Ramos (cell line): ENCODE results near the gene CAST.
"Not testable (repeated sequence)": the region's sequence is repeated elsewhere in the genome, so short reads cannot be mapped to it uniquely, and the experiment has no call there.

ENCODE experiments used
- in situ Hi-C: fragments of 300-500 bp; cut with MboI; formaldehyde crosslinking; loops from one replicate; pipeline ENCODE4 v1.14.3; 2022; ENCODE audit warnings: low sequenced_read_pairs; ENCODE audit not compliant: unreplicated experiment

CAST gene

GRCh38 chr5:96741106-96741505 is 78.9 kb downstream of the CAST start:
- in situ Hi-C loops: no loop called here

DNA sequence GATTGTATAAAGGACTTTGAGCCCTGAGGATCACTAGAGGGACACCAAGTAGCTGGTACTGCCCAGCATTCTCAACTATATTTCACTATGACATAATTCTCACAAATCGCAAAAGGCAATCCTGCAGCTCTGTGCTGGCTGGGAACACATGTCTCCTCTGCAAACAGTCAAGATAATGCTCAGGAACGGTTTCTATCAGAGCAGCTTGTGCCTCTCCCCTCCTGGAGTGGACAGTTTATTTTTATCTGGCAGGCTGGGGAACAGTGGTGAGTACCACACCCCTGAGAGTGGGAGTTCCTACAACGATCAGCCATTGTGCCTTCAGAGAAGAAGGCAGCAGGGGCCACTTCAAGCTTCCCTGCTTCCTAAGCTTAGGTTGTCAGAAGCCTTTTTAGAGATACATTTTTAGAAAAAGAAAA is 79.7 kb downstream of the CAST start:
- in situ Hi-C loops: no loop called here

- in situ Hi-C loops: no loop called here
Measured at GRCh38 chr5:96742538-96742937, 80.4 kb downstream of the CAST start.

DNA sequence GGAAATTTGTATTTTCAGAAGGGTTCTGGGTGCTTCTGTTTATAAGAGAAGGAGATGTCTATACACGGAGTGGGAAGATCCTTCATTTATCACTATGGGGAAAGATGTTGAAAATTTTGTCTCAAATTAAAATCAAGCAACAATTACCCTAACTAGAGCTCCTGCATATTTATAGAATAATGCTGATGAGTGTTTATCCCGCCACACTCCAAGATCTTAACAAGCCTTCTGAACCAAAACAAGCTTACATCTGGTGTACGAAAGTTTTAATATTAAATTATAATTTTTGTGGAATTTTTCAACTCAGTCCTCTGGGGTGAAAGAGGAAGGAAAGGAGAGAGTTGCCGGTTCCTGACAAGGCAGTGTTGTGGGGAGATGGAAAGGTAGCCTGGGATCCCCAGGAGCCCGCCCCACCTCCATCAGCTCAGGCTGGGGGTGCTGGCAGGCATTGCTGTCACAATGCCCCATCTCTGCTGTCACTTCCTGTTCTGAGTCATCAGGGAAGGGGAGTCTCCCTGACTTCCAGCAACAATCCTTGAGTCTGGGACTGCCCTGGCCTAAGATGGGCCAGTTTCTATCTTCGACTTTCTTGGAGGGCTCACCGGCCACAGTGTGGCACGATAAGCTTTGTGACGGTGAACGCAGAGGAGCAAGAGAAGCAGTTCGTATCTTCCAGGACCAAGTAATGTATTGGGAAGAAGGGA is 81.0 kb downstream of the CAST start:
- in situ Hi-C loops: no loop called here

DNA sequence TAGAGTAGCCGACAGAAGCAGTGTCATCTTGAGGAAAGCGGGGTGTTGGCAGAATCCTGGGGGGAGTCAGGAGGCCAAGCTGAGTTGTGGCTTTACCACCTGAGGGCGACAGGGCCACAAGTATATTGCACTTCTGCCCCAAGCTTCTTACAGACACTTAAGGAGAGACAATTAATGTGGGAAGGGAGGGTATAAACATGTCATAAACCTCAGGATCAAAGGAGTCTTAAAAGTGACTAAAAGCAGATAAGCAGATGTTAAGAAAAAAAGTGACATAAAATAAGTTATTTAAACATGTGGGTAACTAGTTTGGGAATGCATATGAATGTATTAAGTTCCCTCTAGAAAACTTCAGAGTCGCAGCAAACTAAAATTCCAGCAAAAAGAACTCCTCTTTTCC is 81.6 kb downstream of the CAST start:
- in situ Hi-C loops: no loop called here

- in situ Hi-C loops: not testable (repeated sequence)
Measured at GRCh38 chr5:96744218-96744617, 82.0 kb downstream of the CAST start.

DNA sequence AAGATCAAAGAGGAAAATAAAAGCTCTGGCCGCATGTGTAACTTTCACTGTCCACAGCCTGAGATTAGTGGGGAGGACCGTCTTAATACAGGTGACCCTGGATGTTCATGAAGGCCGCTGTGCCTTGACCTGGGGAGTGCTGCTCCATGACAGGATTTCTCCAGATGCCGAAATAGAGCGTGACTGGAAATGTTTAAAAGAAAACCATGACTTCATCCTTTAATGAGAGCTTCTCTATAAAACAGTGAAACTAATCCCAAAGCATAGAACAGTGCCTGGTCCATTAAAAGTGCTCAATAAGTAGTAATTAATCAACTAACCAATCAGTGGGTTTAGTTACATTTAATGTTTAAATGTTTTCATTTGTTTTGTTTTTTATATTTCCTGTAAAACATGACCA is 82.8 kb downstream of the CAST start:
- in situ Hi-C loops: loop anchor here (5.0 kb wide), 1 partner anchor 417 kb away; no protein-coding TSS in a partner anchor

- in situ Hi-C loops: loop anchor here (5.0 kb wide), 1 partner anchor 416 kb away; no protein-coding TSS in a partner anchor
Measured at GRCh38 chr5:96745844-96746531, 83.8 kb downstream of the CAST start.

- in situ Hi-C loops: loop anchor here (5.0 kb wide), 1 partner anchor 415 kb away; no protein-coding TSS in a partner anchor
Measured at GRCh38 chr5:96747720-96748119, 85.5 kb downstream of the CAST start.

DNA sequence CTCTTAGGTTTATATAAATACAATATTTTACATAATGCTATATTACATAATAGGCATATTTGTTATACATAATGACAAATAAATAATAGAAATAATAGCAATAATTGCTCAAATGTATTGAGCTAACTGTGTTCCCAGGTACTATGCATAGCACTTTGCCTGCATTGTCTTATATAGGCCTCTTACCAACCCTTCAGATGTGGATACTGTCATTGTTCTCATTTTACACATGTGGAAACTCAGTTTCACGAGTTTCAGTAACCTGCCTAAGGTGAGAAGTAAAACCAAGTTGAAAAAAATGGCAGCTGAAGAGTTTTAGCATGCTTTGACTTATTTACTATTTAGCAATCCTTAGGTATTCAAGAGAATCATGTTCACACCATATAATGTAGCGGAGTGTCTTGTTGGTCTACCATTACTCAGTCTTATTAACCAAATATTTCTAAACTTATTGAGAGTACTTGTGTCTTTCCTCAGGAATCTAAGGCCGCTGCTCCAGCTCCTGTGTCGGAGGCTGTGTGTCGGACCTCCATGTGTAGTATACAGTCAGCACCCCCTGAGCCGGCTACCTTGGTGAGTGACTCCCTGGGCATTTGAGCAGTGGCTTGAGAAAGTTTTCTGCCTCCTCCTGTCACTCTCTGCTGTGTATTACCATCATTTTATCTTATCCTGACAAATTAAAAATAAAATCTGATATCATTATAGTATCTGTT is 88.1 kb downstream of the CAST start:
- in situ Hi-C loops: no loop called here

GRCh38 chr5:96751203-96752169 is 89.3 kb downstream of the CAST start:
- in situ Hi-C loops: no loop called here

- in situ Hi-C loops: no loop called here
Measured at GRCh38 chr5:96752341-96753016, 90.3 kb downstream of the CAST start.

DNA sequence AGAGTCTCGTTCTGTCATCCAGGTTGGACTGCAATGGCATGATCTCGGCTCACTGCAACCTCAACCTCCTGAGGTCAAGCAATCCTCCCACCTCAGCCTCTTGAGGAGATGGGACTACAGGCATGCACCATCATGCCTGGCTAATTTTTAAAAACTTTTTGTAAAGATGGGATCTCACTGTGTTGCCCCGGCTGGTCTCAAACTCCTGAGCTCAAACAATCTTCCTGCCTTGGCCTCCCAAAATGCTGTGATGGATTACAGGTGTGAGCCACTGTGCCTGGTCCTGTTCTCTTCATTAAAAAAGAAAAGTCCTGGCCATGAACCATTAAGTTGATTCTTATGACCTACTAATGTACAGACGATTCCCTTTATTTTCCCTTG is 90.8 kb downstream of the CAST start:
- in situ Hi-C loops: no loop called here

GRCh38 chr5:96753848-96754247 is 91.7 kb downstream of the CAST start:
- in situ Hi-C loops: no loop called here

DNA sequence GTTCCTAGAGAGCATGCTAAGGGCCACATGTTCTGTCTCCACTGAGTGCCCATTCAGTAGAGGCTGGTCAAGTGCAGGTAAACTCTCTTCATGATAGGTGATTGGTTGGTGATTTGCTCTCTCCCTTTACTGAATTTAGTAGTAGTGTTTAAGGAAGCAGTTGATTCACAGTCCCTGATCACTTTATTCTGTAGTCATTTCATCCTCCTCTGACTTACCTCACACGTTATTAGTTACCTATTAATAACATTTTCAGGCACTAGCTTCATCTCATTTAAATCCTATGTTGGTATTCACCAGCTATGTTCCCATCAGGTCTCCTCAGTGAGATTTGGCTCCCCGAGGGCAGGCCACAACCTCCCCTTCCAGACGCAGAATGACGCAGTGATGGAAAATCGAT is 93.7 kb downstream of the CAST start:
- in situ Hi-C loops: no loop called here

DNA sequence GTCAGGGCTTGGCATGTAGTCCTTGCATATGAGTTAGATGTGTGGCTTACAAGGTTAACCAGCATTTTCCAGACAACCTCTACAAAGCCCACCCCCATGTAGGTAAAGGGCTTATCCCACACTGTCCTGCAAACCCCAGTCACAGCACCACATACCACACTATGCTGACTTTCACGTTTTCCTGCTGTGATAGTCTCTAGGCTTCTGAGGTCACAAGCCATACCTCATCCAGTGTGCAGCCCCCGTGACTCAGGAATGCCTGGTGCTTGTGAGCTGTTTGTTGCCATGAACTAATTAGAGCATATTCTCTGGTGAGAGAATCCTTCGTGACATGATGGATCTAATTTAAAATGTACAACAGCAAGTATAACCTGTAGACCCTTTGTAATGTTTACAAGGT is 94.8 kb downstream of the CAST start:
- in situ Hi-C loops: no loop called here

DNA sequence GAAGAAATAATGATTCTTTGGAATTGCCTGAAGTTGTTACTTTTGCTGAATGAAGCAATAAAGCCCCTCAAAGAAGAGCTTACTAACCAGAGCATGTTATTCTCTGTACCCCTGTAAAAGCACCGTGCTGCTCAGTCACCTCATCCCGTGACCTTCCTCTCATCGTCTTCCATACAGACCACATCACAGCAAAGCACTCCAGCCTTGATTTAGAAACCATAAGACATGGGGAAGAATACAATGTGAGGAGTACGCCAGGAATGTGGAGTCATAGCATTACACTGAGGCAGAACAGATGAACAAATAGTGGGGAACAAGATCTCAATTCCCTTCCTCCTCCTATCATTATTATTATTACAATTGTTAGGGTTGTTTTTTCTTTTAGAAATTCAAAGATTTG is 96.4 kb downstream of the CAST start:
- in situ Hi-C loops: no loop called here

DNA sequence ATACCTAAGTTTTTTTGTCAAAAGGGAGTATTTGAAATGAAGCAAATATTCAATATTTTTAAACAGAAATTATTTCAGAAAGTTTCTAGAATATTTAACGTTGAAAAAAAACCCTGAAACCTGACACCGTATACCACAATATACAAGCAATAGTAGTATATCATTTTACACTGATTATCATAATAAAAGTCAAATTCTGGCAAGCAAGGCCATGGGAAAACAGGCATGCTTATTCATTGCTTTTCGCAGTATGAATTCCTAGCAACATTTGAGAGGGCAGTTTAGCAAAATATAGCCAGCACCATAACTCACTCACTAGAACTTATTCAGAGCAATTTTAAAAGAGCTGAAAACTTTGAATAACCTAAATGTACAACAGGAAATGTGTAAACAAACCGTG is 99.4 kb downstream of the CAST start:
- in situ Hi-C loops: no loop called here

DNA sequence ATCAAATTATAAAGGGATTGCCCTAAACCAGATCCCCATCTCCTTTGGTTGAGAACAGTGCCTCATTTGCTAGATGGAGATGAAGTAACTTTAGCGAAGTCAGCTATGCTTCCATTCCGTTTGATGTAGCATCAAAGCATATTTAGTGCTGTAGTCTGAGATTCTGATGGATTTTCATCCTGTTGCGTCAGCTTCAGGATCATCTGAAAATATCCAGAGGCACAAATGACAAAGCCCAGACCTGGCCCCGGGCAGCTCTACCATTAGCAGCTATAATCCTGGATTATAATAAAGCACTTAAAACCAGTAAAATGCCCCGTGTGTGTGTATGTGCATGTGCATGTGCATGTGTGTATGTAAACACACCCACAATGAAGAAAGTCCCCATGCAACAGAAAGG is 100.8 kb downstream of the CAST start:
- in situ Hi-C loops: no loop called here

DNA sequence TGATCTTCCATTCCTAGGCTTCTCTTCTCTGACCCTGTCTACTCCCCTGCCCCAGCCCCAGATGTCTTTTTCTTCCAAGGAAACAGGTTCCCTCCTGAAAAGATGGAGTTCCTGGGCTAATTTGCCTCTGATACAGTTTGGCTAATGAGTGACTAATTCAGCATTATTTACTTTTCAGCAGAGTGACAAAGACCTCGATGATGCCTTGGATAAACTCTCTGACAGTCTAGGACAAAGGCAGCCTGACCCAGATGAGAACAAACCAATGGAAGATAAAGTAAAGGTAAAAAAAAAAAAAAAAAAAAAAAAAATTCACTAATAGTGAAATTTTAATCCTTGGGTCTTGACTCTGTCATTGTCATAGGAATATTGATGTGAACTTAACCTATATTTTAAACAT is 102.9 kb downstream of the CAST start:
- in situ Hi-C loops: no loop called here
